Measurements from ENCODE around the gene IL12RB1.

The IL12RB1 gene

DNA sequence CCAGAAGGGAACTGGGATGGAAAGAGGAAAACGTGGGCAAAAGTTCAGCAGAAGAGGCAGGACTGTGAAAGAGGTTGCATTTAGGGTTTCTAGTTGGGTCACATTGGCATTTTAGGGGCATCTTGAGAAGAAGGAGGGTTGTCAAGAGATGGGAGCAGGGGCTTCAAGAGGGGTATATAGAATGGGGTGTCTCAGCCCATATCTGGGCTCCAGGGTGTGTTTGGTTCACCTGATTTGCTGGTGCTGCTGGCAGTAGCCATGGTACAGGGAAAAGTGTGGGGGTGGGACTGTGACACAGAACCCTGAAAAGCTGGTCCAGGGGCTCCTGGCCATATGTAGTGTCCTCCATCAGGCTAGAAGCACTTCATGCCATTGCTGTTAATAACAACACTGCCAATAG is 33.4 kb upstream of the IL12RB1 start:
- TF ChIP-seq MYC (IDR thresholded peaks at IDR 0.05; ENCODE audit: low read depth, low read length) (no peak), MAX (IDR thresholded peaks at IDR 0.05; ENCODE audit: low read depth, low read length) (no peak), POLR2A (IDR thresholded peaks at IDR 0.05; ENCODE audit: extremely low read depth, insufficient read length) (no peak)
- TF ChIP-seq, protein P1, sequence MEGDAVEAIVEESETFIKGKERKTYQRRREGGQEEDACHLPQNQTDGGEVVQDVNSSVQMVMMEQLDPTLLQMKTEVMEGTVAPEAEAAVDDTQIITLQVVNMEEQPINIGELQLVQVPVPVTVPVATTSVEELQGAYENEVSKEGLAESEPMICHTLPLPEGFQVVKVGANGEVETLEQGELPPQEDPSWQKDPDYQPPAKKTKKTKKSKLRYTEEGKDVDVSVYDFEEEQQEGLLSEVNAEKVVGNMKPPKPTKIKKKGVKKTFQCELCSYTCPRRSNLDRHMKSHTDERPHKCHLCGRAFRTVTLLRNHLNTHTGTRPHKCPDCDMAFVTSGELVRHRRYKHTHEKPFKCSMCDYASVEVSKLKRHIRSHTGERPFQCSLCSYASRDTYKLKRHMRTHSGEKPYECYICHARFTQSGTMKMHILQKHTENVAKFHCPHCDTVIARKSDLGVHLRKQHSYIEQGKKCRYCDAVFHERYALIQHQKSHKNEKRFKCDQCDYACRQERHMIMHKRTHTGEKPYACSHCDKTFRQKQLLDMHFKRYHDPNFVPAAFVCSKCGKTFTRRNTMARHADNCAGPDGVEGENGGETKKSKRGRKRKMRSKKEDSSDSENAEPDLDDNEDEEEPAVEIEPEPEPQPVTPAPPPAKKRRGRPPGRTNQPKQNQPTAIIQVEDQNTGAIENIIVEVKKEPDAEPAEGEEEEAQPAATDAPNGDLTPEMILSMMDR (IDR thresholded peaks at IDR 0.05; ENCODE audit: low read depth, low read length) = no peak
- no peak for DNase-seq (ENCODE audit: low read depth)
- H3K4me3 ChIP-seq (ENCODE audit: low read depth, low read length) = no peak overlapping the region

DNA sequence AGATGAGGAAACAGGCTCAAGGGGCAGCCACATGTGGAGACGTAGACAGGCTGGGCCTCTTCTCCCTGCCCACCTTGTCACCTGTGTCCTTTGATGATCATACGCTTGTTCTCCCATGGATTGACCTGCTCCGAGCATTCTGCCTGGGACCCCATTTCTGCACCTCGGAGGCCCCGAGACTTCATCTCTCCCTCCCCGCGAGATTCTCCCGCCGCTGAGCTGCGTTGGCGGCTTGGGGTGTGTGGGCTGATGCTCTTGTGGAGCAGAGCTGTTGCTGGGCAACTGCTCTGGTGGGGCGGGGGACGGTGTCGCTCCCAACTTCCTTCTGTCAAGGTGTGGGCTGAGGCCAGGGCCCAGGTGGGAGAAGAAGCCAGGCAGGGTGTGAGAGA is 33.0 kb upstream of the IL12RB1 start:
- DNase-seq (ENCODE audit: low read depth) = no peak
- H3K4me3 ChIP-seq (ENCODE audit: low read depth, low read length) = no peak overlapping the region
- TF ChIP-seq, protein P1 (IDR thresholded peaks at IDR 0.05; ENCODE audit: low read depth, low read length) = no peak
- TF ChIP-seq MAX (IDR thresholded peaks at IDR 0.05; ENCODE audit: low read depth, low read length) (no peak), POLR2A (IDR thresholded peaks at IDR 0.05; ENCODE audit: extremely low read depth, insufficient read length) (no peak), MYC (IDR thresholded peaks at IDR 0.05; ENCODE audit: low read depth, low read length) (no peak)

GRCh38 chr19:18119013-18119716 is 32.4 kb upstream of the IL12RB1 start:
- DNase-seq (ENCODE audit: low read depth) = no peak
- H3K4me3 ChIP-seq (ENCODE audit: low read depth, low read length) = no peak overlapping the region
- TF ChIP-seq MAX (IDR thresholded peaks at IDR 0.05; ENCODE audit: low read depth, low read length) (no peak), MYC (IDR thresholded peaks at IDR 0.05; ENCODE audit: low read depth, low read length) (no peak), POLR2A (IDR thresholded peaks at IDR 0.05; ENCODE audit: extremely low read depth, insufficient read length) (no peak)
- TF ChIP-seq, protein P1 (IDR thresholded peaks at IDR 0.05; ENCODE audit: low read depth, low read length) = no peak

DNA sequence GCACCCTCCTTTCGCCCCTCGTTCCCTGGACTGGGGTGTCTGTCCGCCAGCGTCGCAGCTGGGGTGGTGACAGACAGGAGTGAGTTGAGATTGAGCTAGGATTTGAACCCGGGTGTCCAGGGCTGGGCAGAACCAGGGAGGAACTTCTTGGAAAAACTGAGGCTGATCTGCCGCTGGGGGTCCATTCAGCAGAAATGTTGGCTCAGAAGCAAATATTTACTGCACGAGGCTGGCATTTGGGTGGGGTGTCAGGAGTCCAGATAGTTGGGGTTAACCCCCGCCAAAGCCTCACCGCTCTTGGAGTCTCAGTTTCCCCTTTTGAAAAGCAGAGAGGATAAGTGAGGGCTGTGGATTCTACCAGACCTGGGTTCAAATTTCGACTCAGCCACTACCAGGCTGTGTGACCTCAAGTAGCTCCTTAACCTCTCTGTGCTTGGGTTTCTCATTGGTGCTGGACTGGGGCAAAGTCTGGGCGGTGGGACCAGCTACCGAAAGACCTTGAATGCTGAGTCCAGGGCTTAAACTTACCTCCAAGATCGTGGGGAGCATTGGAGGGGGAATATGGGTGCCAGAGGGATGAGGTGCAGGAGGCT is 31.8 kb upstream of the IL12RB1 start:
- TF ChIP-seq POLR2A (IDR thresholded peaks at IDR 0.05; ENCODE audit: extremely low read depth, insufficient read length) (no peak), MYC (IDR thresholded peaks at IDR 0.05; ENCODE audit: low read depth, low read length) (no peak), MAX (IDR thresholded peaks at IDR 0.05; ENCODE audit: low read depth, low read length) (no peak)
- TF ChIP-seq, protein P1 (IDR thresholded peaks at IDR 0.05; ENCODE audit: low read depth, low read length) = no peak
- peak overlapping the region; percentile 57 for H3K4me3 ChIP-seq (ENCODE audit: low read depth, low read length)
- DNase-seq (ENCODE audit: low read depth) = no peak

DNA sequence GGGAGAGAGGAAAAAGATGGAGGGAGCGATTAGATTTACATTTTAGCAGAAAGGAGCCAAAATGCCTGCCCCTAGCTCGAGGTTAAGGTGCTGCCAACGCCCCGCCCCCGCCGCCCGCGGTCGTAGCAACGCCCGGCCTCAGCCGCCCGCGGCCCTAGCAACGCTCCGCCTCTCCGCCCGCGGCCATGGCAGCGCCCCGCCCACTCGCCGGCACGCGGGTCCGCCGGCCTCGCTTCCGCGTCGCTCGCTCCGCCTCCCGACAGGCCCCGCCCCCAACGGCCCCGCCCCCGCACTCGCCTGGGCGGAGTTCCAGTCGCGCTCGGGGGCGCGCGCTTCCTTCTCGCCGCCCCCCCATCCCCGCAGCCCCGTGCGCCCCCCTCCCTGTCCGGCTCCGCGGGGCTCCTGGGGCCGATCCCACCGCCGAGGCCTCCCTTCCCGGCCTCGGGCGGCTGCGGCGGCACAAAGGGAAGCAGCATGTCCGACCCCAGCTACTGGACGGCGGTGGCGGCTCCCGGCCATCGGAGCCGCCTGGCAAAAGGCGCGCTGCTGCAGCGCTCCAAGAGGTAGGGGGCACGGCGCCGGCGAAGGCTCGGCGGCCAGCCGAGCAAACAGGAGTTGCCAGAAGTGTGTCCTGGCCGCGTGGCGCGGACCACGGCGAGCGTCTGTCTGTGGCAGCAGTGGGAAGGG is 31.1 kb upstream of the IL12RB1 start:
- DNase-seq (ENCODE audit: low read depth) = peak; percentile 88
- peak overlapping the region; percentile 57 for H3K4me3 ChIP-seq (ENCODE audit: low read depth, low read length)
- no peak for TF ChIP-seq POLR2A (IDR thresholded peaks at IDR 0.05; ENCODE audit: extremely low read depth, insufficient read length)
- TF ChIP-seq, protein P1 (IDR thresholded peaks at IDR 0.05; ENCODE audit: low read depth, low read length) = no peak
- no peak for TF ChIP-seq MYC (IDR thresholded peaks at IDR 0.05; ENCODE audit: low read depth, low read length)
- peak; percentile 47; the same call in 1 of the 2 replicates for TF ChIP-seq MAX (IDR thresholded peaks at IDR 0.05; ENCODE audit: low read depth, low read length)

All from NB4 (cell line).